Inflammatory macrophage treated with lipopolysaccharide for 1 hour (primary cell): ENCODE data around the gene HTR3A.
"Not testable (repeated sequence)": the region's sequence is repeated elsewhere in the genome, so short reads cannot be mapped to it uniquely, and the experiment has no call there.

Source experiments
- DNase-seq, 2 donors: peaks; one replicate each; pipeline ENCODE4 v3.0.0-alpha.2; 2020 to 2022

HTR3A gene

GRCh38 chr11:113974741-113975470, at the start of gene HTR3A:
Gene HTR3A, plus strand, starts transcription at chr11:113975108. Its CDS starts 218 bp downstream, at chr11:113975326.
- DNase-seq: no peak

- DNase-seq: no peak
Observed at GRCh38 chr11:113926273-113927197, 48.4 kb upstream of the HTR3A start.

DNA sequence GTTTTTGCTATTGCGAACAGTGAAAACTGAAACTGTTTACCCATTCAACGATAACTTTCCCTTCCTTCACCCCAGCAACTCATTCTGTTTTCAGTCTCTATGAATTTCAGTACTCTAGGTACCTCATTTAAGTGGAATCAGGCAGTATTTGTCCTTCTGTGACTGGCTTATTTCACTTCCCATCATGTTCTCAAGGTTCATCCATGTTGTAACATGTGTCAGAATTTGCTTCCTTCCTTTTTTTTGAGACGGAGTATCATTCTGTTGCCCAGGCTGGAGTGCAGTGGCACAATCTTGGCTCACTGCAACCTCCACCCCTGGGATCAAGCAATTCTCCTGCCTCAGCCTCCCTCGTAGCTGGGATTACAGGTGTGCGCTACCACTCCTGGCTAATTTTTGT, 46.6 kb upstream of the HTR3A start:
- DNase-seq: peak; percentile 11 to 14

DNA sequence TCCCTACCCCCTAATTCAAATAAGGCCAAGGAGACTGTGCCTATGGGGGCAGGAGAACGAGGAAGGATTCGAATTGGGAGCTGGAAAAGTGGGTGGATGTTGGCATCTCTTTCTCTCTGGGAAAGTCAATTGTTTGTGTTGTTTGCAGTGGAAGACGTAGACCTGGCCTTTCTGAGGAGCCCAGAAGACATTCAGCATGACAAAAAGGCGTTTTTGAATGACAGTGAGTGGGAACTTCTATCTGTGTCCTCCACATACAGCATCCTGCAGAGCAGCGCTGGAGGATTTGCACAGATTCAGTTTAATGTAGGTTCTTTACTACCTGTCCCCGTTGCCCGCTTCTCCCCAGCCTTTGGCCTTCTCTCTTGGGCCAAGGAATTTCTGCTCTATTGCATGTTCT, 42.1 kb upstream of the HTR3A start:
- DNase-seq: no peak

- not testable (repeated sequence) for DNase-seq
Observed at GRCh38 chr11:113934193-113934592, 40.7 kb upstream of the HTR3A start.

DNA sequence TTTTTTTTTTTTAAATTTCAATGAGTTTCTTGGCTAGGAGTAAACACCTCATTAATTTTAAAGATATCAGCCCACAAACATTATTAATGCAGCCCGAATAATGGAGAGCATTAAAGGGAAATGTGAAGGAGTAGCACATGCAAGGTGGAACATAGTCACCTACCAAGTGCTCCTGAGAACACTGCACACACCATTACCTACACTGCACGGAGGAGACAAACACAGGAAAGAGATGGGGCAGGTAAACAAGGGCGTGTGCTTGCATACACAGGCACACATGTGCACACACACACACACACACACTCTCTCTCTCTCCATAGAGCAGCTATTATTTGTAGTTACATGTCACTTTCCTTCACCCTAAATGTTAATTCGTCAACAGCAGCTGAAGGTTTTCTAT, 40.1 kb upstream of the HTR3A start:
- no peak for DNase-seq

DNA sequence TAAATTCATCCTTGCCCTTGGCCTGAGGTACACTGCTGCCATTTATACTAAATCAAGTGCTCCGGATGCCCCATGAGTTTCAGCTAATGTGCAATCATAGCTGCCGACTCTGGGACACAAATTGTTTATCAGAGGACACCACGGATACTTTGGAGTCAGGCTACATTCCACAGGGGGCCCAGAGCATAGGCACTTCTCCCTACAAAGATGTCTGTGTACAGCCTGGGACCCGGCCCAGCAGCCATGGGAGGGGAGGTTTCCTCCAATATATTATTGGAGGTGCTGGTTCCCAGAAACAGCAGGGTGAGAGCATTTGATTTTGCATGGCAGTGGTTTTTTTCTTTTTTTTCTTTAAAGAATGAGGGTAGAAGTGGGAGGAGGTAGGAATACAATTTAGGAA, 39.0 kb upstream of the HTR3A start:
- no peak for DNase-seq

- DNase-seq: no peak
Observed at GRCh38 chr11:113937918-113938317, 37.0 kb upstream of the HTR3A start.

- DNase-seq: peak; percentile 8 to 30
Observed at GRCh38 chr11:113942256-113942655, 32.7 kb upstream of the HTR3A start.

- not testable (repeated sequence) for DNase-seq
Observed at GRCh38 chr11:113946162-113946561, 28.7 kb upstream of the HTR3A start.

GRCh38 chr11:113947994-113948393, 26.9 kb upstream of the HTR3A start:
- DNase-seq: no peak

DNA sequence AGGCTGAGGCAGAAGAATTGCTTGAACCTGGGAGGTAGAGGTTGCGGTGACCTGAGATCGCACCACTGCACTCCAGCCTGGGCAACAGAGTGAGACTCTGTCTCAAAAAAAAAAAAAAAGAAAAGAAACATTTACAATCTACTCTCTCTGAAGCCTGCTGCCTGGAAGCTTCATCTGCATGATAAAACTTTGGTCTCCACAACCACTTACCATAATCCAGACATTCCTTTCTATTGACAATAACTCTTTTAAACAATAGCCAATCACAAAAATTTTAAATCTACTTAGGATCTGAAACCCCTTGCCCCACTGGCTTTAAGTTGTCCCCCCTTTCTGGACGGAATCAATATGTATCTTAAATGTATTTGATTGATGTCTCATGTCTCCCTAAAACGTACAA, 25.0 kb upstream of the HTR3A start:
- no peak for DNase-seq

- no peak for DNase-seq
Observed at GRCh38 chr11:113951537-113951936, 23.4 kb upstream of the HTR3A start.

GRCh38 chr11:113952070-113952469, 22.8 kb upstream of the HTR3A start:
- DNase-seq: peak; percentile 32 to 69

GRCh38 chr11:113952588-113952987, 22.3 kb upstream of the HTR3A start:
- peak; percentile 51 to 76 for DNase-seq

- DNase-seq: no peak
Observed at GRCh38 chr11:113954235-113954634, 20.7 kb upstream of the HTR3A start.

DNA sequence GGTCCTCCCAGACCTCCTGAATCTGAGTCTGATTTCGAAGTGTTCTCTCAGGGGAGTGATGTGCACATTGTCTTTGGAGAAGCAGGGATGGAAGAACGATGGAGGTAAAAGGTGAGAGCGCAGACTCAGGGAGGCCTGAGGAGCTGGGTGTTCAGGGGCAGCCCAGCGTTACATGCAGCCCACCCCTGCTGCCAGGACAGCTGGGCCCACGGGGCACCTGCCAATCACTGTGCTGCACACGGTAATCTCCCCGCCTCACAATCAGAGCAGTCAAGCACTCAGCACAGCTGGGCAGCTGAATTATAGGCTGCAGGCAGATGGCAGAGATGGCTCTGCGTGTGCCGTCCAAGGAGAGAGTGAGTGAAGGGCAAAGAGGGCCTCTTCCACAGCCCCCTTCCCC, 17.9 kb upstream of the HTR3A start:
- no peak for DNase-seq

DNA sequence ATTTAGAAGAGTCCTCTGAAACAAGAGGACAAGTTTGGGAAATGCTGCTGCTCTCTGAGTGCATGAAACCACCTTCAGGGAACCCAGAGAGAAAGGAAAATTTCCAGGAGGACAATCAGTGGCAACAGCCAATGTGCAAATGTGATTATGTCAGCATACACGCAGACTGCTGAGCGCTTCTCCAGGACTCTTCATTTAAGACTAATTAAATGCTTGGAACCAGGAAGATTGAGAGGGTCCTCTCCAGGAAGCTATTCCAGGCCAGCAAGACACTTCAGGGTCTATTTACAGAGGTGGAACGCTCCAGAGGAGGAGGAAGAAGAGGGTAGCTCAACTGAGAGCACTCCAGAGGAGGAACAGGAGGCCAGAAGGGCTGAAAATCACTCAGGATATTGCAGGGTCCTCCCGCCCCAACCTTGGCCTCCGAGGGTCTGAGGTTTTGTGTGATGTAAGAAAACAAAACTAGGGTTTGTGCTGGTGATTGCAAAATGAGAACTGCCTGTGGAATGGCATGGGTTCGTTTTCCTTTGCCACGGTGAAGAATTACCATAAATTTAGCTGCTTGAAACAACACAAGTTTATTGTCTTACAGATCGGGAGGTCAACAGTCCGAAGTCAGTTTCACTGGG, 14.1 kb upstream of the HTR3A start:
- DNase-seq: no peak

DNA sequence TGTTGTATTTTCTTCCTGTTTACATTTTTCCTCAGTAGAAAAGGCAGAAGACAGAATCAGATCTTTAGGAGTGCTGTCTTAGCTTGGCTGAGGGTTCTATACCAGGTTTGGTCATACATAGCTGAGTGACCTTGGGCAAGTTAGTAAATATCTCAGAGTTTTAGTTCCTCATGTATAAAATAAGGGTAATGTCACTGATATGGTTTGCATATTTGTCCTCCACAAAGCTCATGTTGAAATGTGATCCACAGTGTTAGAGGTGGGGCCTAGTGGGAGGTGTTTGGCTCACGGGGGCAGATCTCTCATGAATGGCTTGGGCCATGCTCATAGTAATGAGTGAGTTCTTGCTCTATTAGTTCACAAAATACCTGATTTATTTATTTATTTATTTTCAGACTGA, 7.5 kb upstream of the HTR3A start:
- DNase-seq: no peak

GRCh38 chr11:113971506-113972195, 3.3 kb upstream of the HTR3A start:
- DNase-seq: no peak

GRCh38 chr11:113977071-113977490, 2.2 kb downstream of the HTR3A start:
- DNase-seq: no peak

GRCh38 chr11:113977701-113978100, 2.8 kb downstream of the HTR3A start:
- DNase-seq: no peak

- DNase-seq: no peak
Observed at GRCh38 chr11:113979431-113979830, 4.5 kb downstream of the HTR3A start.
